Glutamatergic neuron (in vitro differentiated cells): Measurements from ENCODE around the gene VPS26C. TPM values are rescaled to one million over a fixed set of nuclear protein-coding genes. Genes with fewer than 3 reads are reported as not detected.

Experiments
- DNase-seq: peaks from one replicate; pipeline ENCODE4 v3.0.0; 2022
- H3K27ac Mint-ChIP-seq: one replicate; pipeline ENCODE4 v1.8.0; 2020; ENCODE audit warnings: mild to moderate bottlenecking, mixed read lengths, inconsistent platforms; ENCODE audit not compliant: unreplicated experiment
- H3K27me3 Mint-ChIP-seq: one replicate; pipeline ENCODE4 v1.8.0; 2020; ENCODE audit warnings: mild to moderate bottlenecking, moderate library complexity, mixed read lengths, inconsistent platforms; ENCODE audit not compliant: unreplicated experiment
- H3K36me3 Mint-ChIP-seq: one replicate; pipeline ENCODE4 v1.8.0; 2020; ENCODE audit warnings: mild to moderate bottlenecking, mixed read lengths, inconsistent platforms; ENCODE audit not compliant: unreplicated experiment
- H3K4me1 Mint-ChIP-seq: one replicate; pipeline ENCODE4 v1.8.0; 2020; ENCODE audit warnings: mild to moderate bottlenecking, low read depth, mixed read lengths, inconsistent platforms; ENCODE audit not compliant: unreplicated experiment
- H3K4me3 Mint-ChIP-seq: one replicate; pipeline ENCODE4 v1.8.0; 2020; ENCODE audit warnings: mild to moderate bottlenecking, mixed read lengths, inconsistent platforms; ENCODE audit not compliant: unreplicated experiment
- H3K9me3 Mint-ChIP-seq: one replicate; pipeline ENCODE4 v1.8.0; 2020; ENCODE audit warnings: mild to moderate bottlenecking, moderate library complexity, mixed read lengths, inconsistent platforms; ENCODE audit not compliant: unreplicated experiment
- CTCF ChIP-seq: fragments of 200-600 bp; sonication (generic); IDR thresholded peaks from one replicate; pipeline ENCODE4 v1.5.0; 2021; ENCODE audit not compliant: partially characterized antibody, unreplicated experiment
- total RNA-seq: library from RNA; stranded (reverse); fragmentation: NEBNext Ultra II Directional; extraction: Animal tissue kit (Norgen Biotek cat#: 25700); gene quantifications from one replicate; pipeline ENCODE4 v1.2.1, GENCODE V29; 2021; ENCODE audit not compliant: unreplicated experiment

The VPS26C gene
- total RNA-seq, 1 donor from 2014 or later = 60.3 TPM

GRCh38 chr21:37182222-37182621 lies 84.9 kb downstream of the VPS26C start:
- no peak for DNase-seq
- Mint-ChIP-seq H3K4me1 (no peaks in the 10 kb centered on the region), H3K4me3 (no peak overlapping the region), H3K27me3 (peaks cover 2% of the 10 kb centered on the region), H3K9me3 (peaks cover 3% of the 10 kb centered on the region), H3K27ac (no peak overlapping the region), H3K36me3 (no peaks in the 10 kb centered on the region)
- TF ChIP-seq CTCF = no peak

- H3K4me3 Mint-ChIP-seq = no peak overlapping the region
- no peak for DNase-seq
- H3K36me3 Mint-ChIP-seq = no peaks in the 10 kb centered on the region
- no peaks in the 10 kb centered on the region for H3K4me1 Mint-ChIP-seq
- H3K9me3 Mint-ChIP-seq = peaks cover 3% of the 10 kb centered on the region
- H3K27ac Mint-ChIP-seq = no peak overlapping the region
- no peak for TF ChIP-seq CTCF
- peaks cover 2% of the 10 kb centered on the region for H3K27me3 Mint-ChIP-seq
Observed at GRCh38 chr21:37181059-37181458, 86.1 kb downstream of the VPS26C start.

- no peak for TF ChIP-seq CTCF
- H3K9me3 Mint-ChIP-seq = peaks cover 3% of the 10 kb centered on the region
- H3K36me3 Mint-ChIP-seq = no peaks in the 10 kb centered on the region
- peaks cover 3% of the 10 kb centered on the region for H3K4me1 Mint-ChIP-seq
- DNase-seq = no peak
- no peak overlapping the region for H3K27ac Mint-ChIP-seq
- no peak overlapping the region for H3K4me3 Mint-ChIP-seq
- H3K27me3 Mint-ChIP-seq = peaks cover 2% of the 10 kb centered on the region
Observed at GRCh38 chr21:37176716-37177115, 90.4 kb downstream of the VPS26C start.

Other genes with a start within 250 kb of the VPS26C start
- 17.6 TPM for gene PIGP, start 194.3 kb downstream of the VPS26C start, total RNA-seq
- 235 TPM for gene TTC3, start 194.1 kb downstream of the VPS26C start, total RNA-seq
- 70.4 TPM for gene DYRK1A, start 99.4 kb upstream of the VPS26C start, total RNA-seq